HL-60 (cell line): ENCODE results near the gene ZBTB7B.

Source experiments
- GABPA ChIP-seq: IDR thresholded peaks from 2 replicates; pipeline ENCODE4 v1.6.1; 2012; ENCODE audit warnings: low read depth
- POLR2AphosphoS5 ChIP-seq: IDR thresholded peaks from 2 replicates; pipeline ENCODE4 v1.6.1; 2012; ENCODE audit warnings: low read depth
- SPI1 ChIP-seq: IDR thresholded peaks from 2 replicates; pipeline ENCODE4 v1.6.1; 2012; ENCODE audit warnings: low read depth, mild to moderate bottlenecking, borderline replicate concordance
- TF ChIP-seq, protein P1 (sequence below): IDR thresholded peaks from 2 replicates; pipeline ENCODE4 v1.6.1; 2012; ENCODE audit warnings: low read depth; ENCODE audit not compliant: insufficient replicate concordance
- TF ChIP-seq, protein P2 (sequence below): IDR thresholded peaks from one replicate; pipeline ENCODE4 v1.5.1; 2011; ENCODE audit warnings: low read length, control low read depth, inconsistent platforms; ENCODE audit not compliant: insufficient read depth

DNA sequence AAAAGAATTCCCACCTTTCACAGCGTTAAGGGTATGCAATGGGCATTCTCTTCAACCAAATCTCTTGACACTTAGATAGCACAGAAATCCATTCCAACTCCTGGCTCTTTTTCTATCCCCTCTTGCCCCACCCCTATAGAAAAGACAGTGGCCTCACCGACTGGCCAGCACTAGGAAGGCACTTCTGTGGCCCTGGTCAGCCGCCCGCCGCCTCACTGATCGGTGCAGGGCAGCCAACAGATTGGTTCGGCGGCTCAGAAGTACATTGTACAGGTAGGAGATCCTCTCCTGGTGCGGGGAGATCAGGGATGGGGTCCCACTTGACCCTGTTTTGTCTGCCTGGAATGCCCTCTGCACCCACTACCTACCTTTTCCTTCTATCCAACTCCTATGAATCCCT is 21.7 kb downstream of the ZBTB7B start:
- no peak for TF ChIP-seq POLR2AphosphoS5
- TF ChIP-seq, protein P1, sequence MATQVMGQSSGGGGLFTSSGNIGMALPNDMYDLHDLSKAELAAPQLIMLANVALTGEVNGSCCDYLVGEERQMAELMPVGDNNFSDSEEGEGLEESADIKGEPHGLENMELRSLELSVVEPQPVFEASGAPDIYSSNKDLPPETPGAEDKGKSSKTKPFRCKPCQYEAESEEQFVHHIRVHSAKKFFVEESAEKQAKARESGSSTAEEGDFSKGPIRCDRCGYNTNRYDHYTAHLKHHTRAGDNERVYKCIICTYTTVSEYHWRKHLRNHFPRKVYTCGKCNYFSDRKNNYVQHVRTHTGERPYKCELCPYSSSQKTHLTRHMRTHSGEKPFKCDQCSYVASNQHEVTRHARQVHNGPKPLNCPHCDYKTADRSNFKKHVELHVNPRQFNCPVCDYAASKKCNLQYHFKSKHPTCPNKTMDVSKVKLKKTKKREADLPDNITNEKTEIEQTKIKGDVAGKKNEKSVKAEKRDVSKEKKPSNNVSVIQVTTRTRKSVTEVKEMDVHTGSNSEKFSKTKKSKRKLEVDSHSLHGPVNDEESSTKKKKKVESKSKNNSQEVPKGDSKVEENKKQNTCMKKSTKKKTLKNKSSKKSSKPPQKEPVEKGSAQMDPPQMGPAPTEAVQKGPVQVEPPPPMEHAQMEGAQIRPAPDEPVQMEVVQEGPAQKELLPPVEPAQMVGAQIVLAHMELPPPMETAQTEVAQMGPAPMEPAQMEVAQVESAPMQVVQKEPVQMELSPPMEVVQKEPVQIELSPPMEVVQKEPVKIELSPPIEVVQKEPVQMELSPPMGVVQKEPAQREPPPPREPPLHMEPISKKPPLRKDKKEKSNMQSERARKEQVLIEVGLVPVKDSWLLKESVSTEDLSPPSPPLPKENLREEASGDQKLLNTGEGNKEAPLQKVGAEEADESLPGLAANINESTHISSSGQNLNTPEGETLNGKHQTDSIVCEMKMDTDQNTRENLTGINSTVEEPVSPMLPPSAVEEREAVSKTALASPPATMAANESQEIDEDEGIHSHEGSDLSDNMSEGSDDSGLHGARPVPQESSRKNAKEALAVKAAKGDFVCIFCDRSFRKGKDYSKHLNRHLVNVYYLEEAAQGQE: no peak
- TF ChIP-seq, protein P2, sequence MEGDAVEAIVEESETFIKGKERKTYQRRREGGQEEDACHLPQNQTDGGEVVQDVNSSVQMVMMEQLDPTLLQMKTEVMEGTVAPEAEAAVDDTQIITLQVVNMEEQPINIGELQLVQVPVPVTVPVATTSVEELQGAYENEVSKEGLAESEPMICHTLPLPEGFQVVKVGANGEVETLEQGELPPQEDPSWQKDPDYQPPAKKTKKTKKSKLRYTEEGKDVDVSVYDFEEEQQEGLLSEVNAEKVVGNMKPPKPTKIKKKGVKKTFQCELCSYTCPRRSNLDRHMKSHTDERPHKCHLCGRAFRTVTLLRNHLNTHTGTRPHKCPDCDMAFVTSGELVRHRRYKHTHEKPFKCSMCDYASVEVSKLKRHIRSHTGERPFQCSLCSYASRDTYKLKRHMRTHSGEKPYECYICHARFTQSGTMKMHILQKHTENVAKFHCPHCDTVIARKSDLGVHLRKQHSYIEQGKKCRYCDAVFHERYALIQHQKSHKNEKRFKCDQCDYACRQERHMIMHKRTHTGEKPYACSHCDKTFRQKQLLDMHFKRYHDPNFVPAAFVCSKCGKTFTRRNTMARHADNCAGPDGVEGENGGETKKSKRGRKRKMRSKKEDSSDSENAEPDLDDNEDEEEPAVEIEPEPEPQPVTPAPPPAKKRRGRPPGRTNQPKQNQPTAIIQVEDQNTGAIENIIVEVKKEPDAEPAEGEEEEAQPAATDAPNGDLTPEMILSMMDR: no peak
- TF ChIP-seq GABPA: no peak
- TF ChIP-seq SPI1: no peak
